B cell (primary cell): ENCODE measurements around the gene ZNF662. TPM values are rescaled to one million over a fixed set of nuclear protein-coding genes. Genes with fewer than 3 reads are reported as not detected.

Experiments used
- ATAC-seq: fragments of 200-7000 bp; cut with Tn5 transposase; one replicate; pipeline ENCODE4 v1.10.0; 2021; ENCODE audit warnings: low read depth, mild to moderate bottlenecking, moderate number of reproducible peaks, moderate library complexity
- CTCF ChIA-PET: fragments of 350-600 bp; sonication (Branson Sonifier 250); formaldehyde crosslinking; loops from one replicate; lab custom pipeline; 2021; ENCODE audit warnings: antibody characterized with exemption, inconsistent platforms; lab: Charles Lee
- POLR2A ChIA-PET: fragments of 350-600 bp; sonication (Branson Sonifier 250); formaldehyde crosslinking; loops from one replicate; lab custom pipeline; 2021; ENCODE audit warnings: antibody characterized with exemption; lab: Charles Lee
- DNase-seq: peaks from one replicate; pipeline ENCODE4 v3.0.0; 2013
- H2AFZ ChIP-seq: 2 replicates; pipeline ENCODE4 v1.6.1; 2012; ENCODE audit warnings: mild to moderate bottlenecking, low read depth, low read length; ENCODE audit not compliant: insufficient read depth, poor library complexity, severe bottlenecking
- H3K27ac ChIP-seq, 2 donors: 1 replicate in 1 of 2; 2 replicates in 1 of 2; pipeline ENCODE4 v1.5.1; 2012 to 2013; ENCODE audit warnings: low read length in 2 of 2, mild to moderate bottlenecking in 2 of 2, moderate library complexity in 1 of 2
- H3K27me3 ChIP-seq, 4 experiments: fragments of 200-600 bp in 1 of 4; sonication (generic) in 1 of 4; replicated peaks in 1 of 4; 1 replicate in 2 of 4; 2 replicates in 2 of 4; pipeline versions ENCODE4 v1.6.1 to v1.7.0; 2013 to 2016; ENCODE audit warnings: low read length in 3 of 4, mild to moderate bottlenecking in 2 of 4, mixed read lengths in 1 of 4, moderate library complexity in 1 of 4; ENCODE audit not compliant: insufficient read depth in 4 of 4, control insufficient read depth in 3 of 4; ENCODE audit errors: control extremely low read depth in 1 of 4
- H3K36me3 ChIP-seq, 2 experiments: replicated peaks in 1 of 2; 1 replicate in 1 of 2; 2 replicates in 1 of 2; pipeline versions ENCODE4 v1.6.1 to v1.7.1; 2013; ENCODE audit warnings: low read length in 1 of 2; ENCODE audit not compliant: insufficient read depth in 2 of 2, control insufficient read depth in 1 of 2; ENCODE audit errors: control extremely low read depth in 1 of 2, extremely low read depth in 1 of 2
- H3K4me1 ChIP-seq, 2 donors: fragments of 200-600 bp in 1 of 2; sonication (generic) in 1 of 2; 1 replicate in 1 of 2; 2 replicates in 1 of 2; pipeline versions ENCODE4 v1.5.1 to v1.6.1; 2013 to 2017; ENCODE audit warnings: low read length in 2 of 2; ENCODE audit not compliant: control insufficient read depth in 2 of 2, insufficient read depth in 2 of 2
- H3K4me2 ChIP-seq: replicated peaks from 2 replicates; pipeline ENCODE3; 2012; ENCODE audit warnings: mild to moderate bottlenecking, low read depth, low read length; ENCODE audit not compliant: poor library complexity, severe bottlenecking
- H3K4me3 ChIP-seq, 5 experiments: fragments of 200-600 bp in 1 of 5; sonication (generic) in 1 of 5; 1 replicate in 3 of 5; 2 replicates in 2 of 5; pipeline versions ENCODE4 v1.5.1 to v1.7.0; 2011 to 2016; ENCODE audit warnings: low read length in 4 of 5, mild to moderate bottlenecking in 4 of 5, low read depth in 2 of 5, control low read depth in 1 of 5, moderate library complexity in 1 of 5; ENCODE audit not compliant: insufficient read depth in 1 of 5; ENCODE audit errors: control extremely low read depth in 1 of 5, extremely low read depth in 1 of 5
- H3K79me2 ChIP-seq: fragments of 200-600 bp; sonication (generic); one replicate; pipeline ENCODE4 v1.6.0; 2016; ENCODE audit warnings: low read length; ENCODE audit not compliant: control insufficient read depth, insufficient read depth
- H3K9ac ChIP-seq: fragments of 200-600 bp; sonication (generic); 2 replicates; pipeline ENCODE4 v1.6.1; 2017; ENCODE audit warnings: mild to moderate bottlenecking, low read length, moderate library complexity
- H3K9me3 ChIP-seq, 3 donors: one replicate each; pipeline versions ENCODE4 v1.6.1 to v1.7.1; 2013; ENCODE audit warnings: low read length in 2 of 3; ENCODE audit not compliant: control insufficient read depth in 2 of 3, insufficient read depth in 1 of 3; ENCODE audit errors: control extremely low read depth in 1 of 3
- H4K20me1 ChIP-seq: 2 replicates; pipeline ENCODE4 v1.6.0; 2012; ENCODE audit warnings: mild to moderate bottlenecking, low read length; ENCODE audit not compliant: insufficient read depth, control insufficient read depth, poor library complexity, severe bottlenecking
- H3K27ac Mint-ChIP-seq: one replicate; pipeline ENCODE4 v1.8.0; 2021; ENCODE audit warnings: mixed read lengths
- H3K27me3 Mint-ChIP-seq: one replicate; pipeline ENCODE4 v1.8.0; 2021; ENCODE audit warnings: mixed read lengths
- H3K4me1 Mint-ChIP-seq: one replicate; pipeline ENCODE4 v1.8.0; 2021; ENCODE audit warnings: mixed read lengths
- H3K4me3 Mint-ChIP-seq: one replicate; pipeline ENCODE4 v1.8.0; 2021; ENCODE audit warnings: mixed read lengths
- H3K9me3 Mint-ChIP-seq: one replicate; pipeline ENCODE4 v1.8.0; 2022; ENCODE audit warnings: mixed read lengths; ENCODE audit not compliant: insufficient read depth
- CTCF ChIP-seq: fragments of 200-600 bp; IDR thresholded peaks from one replicate; pipeline ENCODE4 v1.8.0; 2022; ENCODE audit warnings: antibody characterized with exemption, mild to moderate bottlenecking
- EZH2 ChIP-seq: IDR thresholded peaks from 2 replicates; pipeline ENCODE4 v1.6.1; 2012; ENCODE audit warnings: borderline replicate concordance, low read depth, mild to moderate bottlenecking, moderate library complexity, low read length; ENCODE audit not compliant: insufficient read depth, poor library complexity, severe bottlenecking
- WGBS: methylation state at CpG from one replicate; pipeline ENCODE4 v1.1.5; 2013; ENCODE audit warnings: missing lambda C conversion rate; ENCODE audit not compliant: insufficient coverage; 5-methylcytosine and 5-hydroxymethylcytosine counted together
- intact Hi-C: fragments of 100-400 bp; cut with micrococcal nuclease; formaldehyde crosslinking; loops from one replicate; pipeline ENCODE4 v1.10.0; 2022
- polyA plus RNA-seq: library from polyadenylated mRNA; depleted of rRNA; stranded (reverse); fragments of >200 nt; gene quantifications from 2 replicates; pipeline ENCODE4 v1.2.3, GENCODE V29; 2012
- total RNA-seq, 2 donors: library from RNA; stranded (reverse); fragments of 120-200 nt in 1 of 2; gene quantifications; 1 replicate in 1 of 2; 2 replicates in 1 of 2; pipeline versions ENCODE4 v1.2.3 to v1.2.4, GENCODE V29; 2013 to 2022

The ZNF662 gene
- total and polyA plus RNA-seq, 2 donors (not counting 1 experiment from before 2014, with no cell fraction given), result 0.12 to 0.42 TPM

GRCh38 chr3:42961633-42962032 is 55.7 kb downstream of the ZNF662 start:
- 0% methylated on average over 1 of the region's 4 CpGs for WGBS
- H3K4me2 ChIP-seq, result no peak overlapping the region
- H3K9ac ChIP-seq, result no peak overlapping the region
- no peaks in the 10 kb centered on the region for H3K79me2 ChIP-seq
- no peaks in the 10 kb centered on the region for H3K4me1 ChIP-seq
- H3K36me3 ChIP-seq, result no peaks in the 10 kb centered on the region
- no peaks in the 10 kb centered on the region for H3K4me1 Mint-ChIP-seq
- no peak overlapping the region for H3K4me3 ChIP-seq
- TF ChIP-seq CTCF (peak; percentile 39), EZH2 (no peak)
- ATAC-seq (no peak), DNase-seq (peak; percentile 18)
- ChIA-PET CTCF (interaction anchor here (0.5 to 3.3 kb wide), 12 partner anchors 67 to 1237 kb away, joined by 3 to 36 read pairs (median 3); no protein-coding TSS in a partner anchor), POLR2A (no interaction called here)
- no peak overlapping the region for H3K27ac Mint-ChIP-seq
- H4K20me1 ChIP-seq, result no peaks in the 10 kb centered on the region
- no peak overlapping the region for H3K4me3 Mint-ChIP-seq
- peaks cover 28% of the 10 kb centered on the region for H3K27me3 Mint-ChIP-seq
- H3K9me3 ChIP-seq, result peaks cover 0 to 1% (median 0%) of the 10 kb centered on the region in 3 donors
- H2AFZ ChIP-seq, result no peak overlapping the region
- no peaks in the 10 kb centered on the region for H3K9me3 Mint-ChIP-seq
- H3K27ac ChIP-seq, result no peak overlapping the region
- intact Hi-C loops, result loop anchor here (5.0 kb wide), 1 partner anchor 1236 kb away; no protein-coding TSS in a partner anchor
- H3K27me3 ChIP-seq, result no peaks in the 10 kb centered on the region

- TF ChIP-seq CTCF, result no peak
- TF ChIP-seq EZH2, result no peak
- no peak overlapping the region for H3K4me2 ChIP-seq
- no peaks in the 10 kb centered on the region for H3K9me3 Mint-ChIP-seq
- H3K27ac ChIP-seq, result no peak overlapping the region
- intact Hi-C loops, result loop anchor here (5.0 kb wide), 1 partner anchor 1234 kb away; no protein-coding TSS in a partner anchor
- ATAC-seq, result no peak
- no peak overlapping the region for H3K9ac ChIP-seq
- no peak overlapping the region for H2AFZ ChIP-seq
- ChIA-PET POLR2A (no interaction called here), CTCF (interaction anchor here (3.3 kb wide), 1 partner anchor 415 kb away, joined by 36 read pairs; no protein-coding TSS in a partner anchor)
- H3K4me1 ChIP-seq, result no peaks in the 10 kb centered on the region
- H3K79me2 ChIP-seq, result no peaks in the 10 kb centered on the region
- no peaks in the 10 kb centered on the region for H3K36me3 ChIP-seq
- no peak for DNase-seq
- WGBS, result no CpG with 5 or more reads among the region's 2 CpGs
- no peak overlapping the region for H3K4me3 ChIP-seq
- no peaks in the 10 kb centered on the region for H3K4me1 Mint-ChIP-seq
- H4K20me1 ChIP-seq, result no peaks in the 10 kb centered on the region
- H3K27me3 Mint-ChIP-seq, result peaks cover 29% of the 10 kb centered on the region
- peaks cover 0 to 1% (median 0%) of the 10 kb centered on the region in 3 donors for H3K9me3 ChIP-seq
- no peak overlapping the region for H3K4me3 Mint-ChIP-seq
- H3K27me3 ChIP-seq, result no peaks in the 10 kb centered on the region
- H3K27ac Mint-ChIP-seq, result no peak overlapping the region
Observed at GRCh38 chr3:42963269-42963668, 57.3 kb downstream of the ZNF662 start.
